Eye (tissue), 1 donor: Measurements from ENCODE around the gene SH3RF1.
A peak's percentile ranks its signal among the peaks of the same experiment; 100 is the strongest.

ENCODE experiments used
- DNase-seq: peaks from one replicate; pipeline ENCODE4 v3.0.0-alpha.2; 2015

SH3RF1 gene

DNA sequence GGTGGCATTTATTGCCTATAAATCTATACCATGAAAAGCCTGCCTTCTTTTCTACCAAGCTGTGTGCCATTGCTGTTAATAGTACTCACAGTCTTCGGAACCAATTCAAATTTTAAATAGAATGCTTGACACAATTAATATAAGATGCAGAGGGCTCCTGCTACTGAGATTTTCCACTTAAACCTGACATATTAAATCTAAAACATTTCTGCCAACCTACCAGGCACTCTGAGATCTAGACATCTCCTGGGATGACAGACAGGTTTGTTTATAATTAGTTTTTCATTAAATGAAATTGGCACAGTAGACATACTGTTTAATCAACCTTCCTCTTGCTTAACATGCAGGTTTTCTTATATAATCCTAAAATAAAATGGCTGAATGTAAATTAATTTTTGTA, 143.4 kb downstream of the SH3RF1 start:
- DNase-seq = no peak

GRCh38 chr4:169124661-169125060, 146.1 kb downstream of the SH3RF1 start:
- DNase-seq = no peak

DNA sequence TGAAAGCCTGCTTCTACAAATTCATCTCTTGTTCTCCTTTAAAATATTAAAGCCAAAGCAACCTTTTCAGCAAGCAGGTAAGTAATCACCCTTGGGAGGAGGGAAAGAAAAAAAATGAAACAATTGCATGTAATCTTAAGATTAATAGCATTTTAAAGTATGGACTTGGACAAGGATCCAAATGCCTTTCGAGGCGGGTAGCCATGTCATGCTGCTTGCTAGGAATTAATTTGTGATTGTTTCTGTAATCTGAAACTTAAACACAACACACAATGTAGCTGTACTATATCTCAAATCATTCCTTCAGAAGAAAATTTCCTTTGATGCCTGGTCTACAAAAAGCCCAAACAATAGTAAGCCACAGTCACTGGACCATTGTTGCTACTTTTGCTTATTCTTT, 148.3 kb downstream of the SH3RF1 start:
- DNase-seq = no peak

DNA sequence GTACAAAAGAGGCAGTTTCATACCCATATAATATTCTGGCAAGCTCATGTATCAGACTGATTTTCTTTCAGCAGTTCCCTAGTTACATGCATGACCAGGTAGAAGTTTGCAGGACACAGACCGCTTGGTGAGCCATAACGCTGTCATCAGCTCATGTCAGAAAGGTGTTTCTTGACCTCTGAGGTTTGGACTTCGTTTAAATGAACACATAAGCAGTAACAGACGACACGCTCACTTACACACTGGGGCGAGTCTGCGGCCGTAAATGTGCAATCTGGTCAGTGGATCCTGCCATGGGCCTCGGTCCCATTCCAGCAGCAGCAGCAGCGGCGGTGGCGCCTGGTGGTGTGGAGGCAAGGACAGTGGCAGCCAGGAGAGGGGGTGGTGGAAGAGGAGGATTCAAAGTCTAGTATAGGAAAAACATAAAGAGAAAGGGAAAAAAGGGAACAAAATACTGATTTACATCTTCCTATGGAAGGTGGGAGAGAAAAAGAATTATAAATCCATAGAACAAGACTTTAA, 148.8 kb downstream of the SH3RF1 start:
- DNase-seq = no peak

DNA sequence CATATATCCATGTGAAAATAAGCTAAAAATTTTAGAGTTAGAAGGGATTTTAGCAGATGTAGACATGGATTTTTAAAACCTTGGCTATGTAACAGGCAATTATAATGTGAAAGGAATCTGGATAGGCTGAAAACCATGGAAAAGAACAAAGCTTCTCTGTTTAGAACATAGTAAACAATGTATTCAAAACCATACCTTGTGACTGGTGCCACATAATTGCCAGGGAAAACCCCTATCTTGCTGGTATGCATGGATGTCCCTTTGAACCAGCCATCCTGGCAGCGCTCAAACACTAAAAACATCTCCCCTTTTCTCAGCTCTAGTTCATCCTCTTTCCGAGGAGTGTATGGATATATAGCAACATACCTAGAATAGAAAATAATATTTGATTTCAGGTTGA, 150.1 kb downstream of the SH3RF1 start:
- no peak for DNase-seq

DNA sequence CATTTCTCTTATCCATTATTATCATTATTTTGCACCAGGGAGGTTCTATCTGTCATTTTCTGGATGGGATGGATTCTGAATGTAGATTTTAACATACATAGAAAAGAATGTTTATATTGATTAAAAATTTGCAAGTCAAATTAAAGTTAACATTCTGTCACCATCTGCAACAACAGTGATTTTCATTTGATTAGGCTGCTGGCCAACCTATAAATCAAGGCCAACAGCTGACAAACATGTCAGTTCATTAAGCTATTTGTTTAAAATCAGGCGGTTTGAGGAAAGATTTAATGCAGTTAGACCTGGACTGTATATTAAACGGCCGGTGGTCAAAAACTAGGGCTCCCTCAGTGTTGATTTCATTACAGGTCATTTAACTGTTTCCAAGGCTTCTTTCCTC, 151.2 kb downstream of the SH3RF1 start:
- no peak for DNase-seq

DNA sequence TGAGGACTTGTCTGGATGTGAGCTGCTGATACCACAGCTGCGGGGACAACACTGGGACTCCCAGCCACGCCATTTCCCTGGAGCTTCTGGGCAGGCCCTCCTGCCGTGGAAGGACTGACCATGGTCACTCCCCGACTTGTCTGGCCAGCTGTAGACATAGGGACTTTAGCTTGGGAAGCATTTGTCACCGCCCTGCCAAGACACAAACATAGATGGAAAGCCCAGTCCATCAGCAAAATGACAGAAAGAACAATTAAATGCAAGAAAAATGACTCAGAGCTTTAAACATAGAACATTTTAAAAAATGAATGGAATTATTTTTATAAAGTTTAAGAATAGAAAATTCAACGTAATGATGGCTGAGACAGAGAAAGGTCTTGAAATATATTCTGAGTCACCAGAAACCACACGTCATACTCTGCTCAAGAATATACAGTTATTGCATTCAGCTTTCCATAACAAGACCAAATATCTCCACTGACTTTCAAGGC, 153.1 kb downstream of the SH3RF1 start:
- no peak for DNase-seq

DNA sequence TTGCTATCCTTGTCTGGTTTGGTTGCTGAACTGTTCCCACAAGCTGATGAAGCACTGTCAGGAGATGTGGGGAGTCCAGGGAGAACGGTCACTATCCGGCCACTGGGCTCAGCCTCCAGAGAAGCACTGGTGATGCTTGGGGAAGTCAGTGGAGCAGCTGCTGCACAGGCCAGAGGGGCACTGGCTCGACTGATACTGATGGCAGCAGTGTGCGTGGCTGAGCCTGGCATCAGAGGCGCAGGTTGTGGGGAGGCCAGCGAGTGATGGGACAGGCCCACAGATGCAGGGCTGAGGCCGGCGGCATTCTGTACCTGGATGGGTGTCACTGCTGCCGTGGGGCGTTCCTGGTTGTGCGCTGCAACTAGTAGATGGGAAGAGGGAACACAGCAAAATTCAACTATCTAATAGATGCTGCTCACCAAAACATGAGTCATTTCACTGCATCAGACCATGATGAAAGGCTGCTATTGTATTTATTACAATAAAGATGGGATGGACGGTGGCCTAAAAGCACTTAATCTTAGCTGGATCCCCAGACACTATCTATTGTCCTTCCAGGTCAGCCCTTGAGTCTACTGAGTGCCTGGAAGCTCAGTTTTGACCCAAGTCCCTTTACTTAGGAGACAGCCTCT, 154.4 kb downstream of the SH3RF1 start:
- no peak for DNase-seq

GRCh38 chr4:169115897-169116254, 154.9 kb downstream of the SH3RF1 start:
- no peak for DNase-seq

GRCh38 chr4:169115144-169115896, 155.4 kb downstream of the SH3RF1 start:
- no peak for DNase-seq

DNA sequence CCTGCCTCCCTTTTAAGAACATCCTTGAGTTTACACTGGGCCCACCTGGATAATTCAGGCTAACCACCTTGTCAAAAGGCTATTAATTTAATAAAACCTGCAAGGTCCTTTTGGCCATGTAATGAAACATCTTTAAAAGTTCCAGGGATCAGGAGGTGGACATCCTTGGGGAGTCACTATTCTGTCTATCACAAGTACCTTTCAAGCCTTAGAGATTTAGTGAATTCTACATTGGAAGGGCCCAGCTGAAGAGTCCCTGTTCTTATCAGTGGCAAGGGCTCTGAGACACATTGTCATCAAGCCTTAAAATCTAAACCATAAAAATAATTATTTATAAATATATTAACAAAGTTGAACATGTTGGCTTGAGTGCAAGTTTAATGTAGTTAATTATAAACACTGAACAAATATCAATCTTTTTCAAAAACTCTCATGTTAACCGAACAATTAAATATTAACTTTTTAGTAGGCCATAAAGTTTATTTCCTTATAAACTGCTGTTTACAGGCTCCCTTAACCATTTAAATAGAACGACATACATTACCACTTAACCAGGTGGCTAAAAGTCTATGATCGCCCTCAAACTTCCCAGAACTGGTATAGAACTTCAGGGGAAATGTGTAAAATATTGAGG, 156.3 kb downstream of the SH3RF1 start:
- no peak for DNase-seq

- no peak for DNase-seq
Measured at GRCh38 chr4:169110633-169111032, 160.1 kb downstream of the SH3RF1 start.

DNA sequence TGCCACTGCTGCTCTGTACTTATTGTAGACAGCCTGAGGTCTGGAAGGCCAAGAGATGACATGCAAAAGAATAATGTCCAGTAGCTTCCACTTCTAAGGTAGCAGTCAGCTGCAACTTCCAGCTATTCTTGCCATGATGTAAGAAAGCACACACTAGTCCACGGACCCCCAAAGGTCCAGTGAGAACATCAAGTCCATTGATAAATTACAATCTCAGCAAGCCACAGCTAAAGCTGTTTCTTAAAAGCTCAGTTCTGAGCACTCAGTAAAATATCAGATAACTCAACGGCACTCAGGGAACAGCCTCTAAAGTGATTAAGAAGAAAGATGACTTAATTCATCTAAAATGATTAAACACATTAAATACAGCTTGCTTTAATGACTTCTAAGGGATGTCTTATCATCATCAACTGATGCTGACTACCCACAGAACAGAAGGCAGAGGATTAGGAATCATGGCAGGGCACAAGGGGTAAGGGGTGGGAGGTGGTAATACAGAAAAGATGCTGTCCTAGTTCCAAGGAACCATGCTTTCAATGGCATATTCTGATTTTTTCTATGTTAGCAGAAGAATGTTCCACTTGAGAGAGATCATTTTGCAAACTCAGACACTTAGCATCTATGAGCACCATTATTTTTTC, 161.6 kb downstream of the SH3RF1 start:
- DNase-seq = no peak

DNA sequence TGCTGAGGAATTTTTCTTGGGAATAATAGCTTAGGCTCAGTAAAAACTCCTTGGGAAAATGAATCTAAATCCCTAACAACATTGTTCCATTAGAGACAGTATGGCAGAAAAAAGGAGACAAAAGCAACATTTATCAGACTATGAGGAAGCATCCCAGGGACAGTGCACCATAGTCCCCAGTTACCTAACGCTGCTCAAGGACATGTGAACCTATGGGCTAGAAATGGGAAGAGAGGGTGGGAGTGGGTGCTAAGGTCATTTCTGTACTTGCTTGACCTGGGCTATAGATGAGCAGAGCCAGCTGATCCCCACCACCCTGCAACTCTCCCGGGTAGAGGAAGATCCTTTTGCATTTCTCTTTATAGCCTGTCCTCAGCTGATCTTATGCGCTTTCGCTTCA, 162.5 kb downstream of the SH3RF1 start:
- DNase-seq = no peak

DNA sequence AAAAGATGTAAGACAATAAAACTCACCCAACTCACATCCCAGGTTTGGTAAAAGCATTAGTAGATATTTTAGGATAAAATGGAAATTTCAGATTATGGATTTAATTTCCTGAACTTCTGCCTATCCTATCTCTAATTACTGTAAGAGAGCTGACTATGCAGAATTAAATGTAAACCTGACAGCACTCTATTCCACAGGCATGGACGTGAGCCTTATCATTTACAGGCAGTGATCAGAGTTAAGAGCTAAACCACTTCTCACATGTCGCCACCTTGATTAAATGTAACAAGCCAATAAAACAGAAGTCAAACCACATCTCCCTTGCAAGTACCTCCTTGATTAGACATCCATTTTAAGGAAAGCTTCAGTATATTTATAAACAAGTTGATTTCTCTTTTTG, 163.2 kb downstream of the SH3RF1 start:
- no peak for DNase-seq

DNA sequence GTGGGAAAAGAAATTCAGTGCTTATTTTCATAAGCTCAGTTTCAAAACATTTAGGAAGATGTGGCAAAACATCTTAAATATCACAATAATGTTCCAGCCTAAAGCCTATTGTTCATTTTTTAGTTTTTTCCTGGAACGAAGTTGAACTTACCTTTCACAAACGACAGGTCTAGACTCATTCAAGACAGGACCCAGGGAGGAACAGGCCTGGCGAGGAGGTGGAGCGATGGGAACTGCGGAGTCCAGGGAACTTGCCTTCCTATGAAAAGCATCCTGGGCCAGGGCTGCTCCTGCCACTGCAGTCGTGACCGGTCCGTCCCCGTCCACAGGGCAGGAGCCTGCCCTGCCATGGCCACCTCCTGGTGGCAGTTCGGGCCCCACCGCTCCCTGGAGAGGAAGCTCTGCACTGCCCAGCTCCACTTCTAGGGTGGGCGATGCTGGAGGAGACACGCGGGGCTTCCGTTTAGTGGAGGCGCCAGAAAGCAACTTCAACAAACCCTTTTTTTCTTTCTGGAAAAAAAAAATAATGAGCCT, 164.0 kb downstream of the SH3RF1 start:
- DNase-seq = no peak

DNA sequence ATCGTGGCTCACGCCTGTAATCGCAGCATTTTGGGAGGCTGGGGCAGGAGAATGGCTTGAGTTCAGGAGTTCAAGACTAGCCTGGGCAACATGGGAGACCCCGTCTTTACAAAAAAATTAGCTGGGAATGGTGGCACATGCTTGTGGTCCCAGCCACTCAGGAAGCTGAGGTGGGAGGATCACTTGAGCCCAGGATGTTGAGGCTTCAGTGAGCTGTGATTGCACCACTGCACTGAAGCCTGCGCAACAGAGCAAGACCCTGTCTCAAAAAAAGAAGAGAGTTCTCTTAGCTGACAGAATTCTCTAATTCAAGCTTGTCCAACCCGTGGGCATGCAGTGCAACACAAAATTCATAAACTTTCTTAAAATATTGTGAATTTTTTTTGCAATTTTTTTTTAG, 165.1 kb downstream of the SH3RF1 start:
- DNase-seq = no peak

GRCh38 chr4:169103966-169104412, 166.8 kb downstream of the SH3RF1 start:
- peak; percentile 75 for DNase-seq

GRCh38 chr4:169102026-169102425, 168.7 kb downstream of the SH3RF1 start:
- peak; percentile 64 for DNase-seq

DNA sequence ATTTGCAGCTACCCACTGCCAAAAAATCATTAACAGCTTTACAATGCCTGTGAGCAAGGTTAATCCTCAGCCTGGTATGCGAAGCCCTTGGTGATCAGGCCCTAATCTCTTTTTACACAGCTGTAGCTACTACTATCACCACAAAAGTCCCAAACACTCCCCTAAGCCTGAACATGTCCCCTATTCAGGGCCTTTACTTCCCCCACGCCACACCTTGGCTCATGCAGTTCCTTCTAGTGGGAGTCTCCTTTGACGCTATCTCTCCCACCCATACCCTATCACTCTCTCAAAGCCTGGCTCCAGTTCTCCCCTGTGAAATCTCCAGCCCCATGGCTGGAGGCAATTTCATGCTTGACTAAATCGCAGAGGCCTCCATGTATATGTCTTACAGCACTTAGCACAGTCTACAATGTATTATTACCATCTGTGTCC, 170.1 kb downstream of the SH3RF1 start:
- DNase-seq = peak; percentile 82

GRCh38 chr4:169099771-169100180, 171.0 kb downstream of the SH3RF1 start:
- DNase-seq = peak; percentile 63

GRCh38 chr4:169098969-169099690, 171.6 kb downstream of the SH3RF1 start:
- DNase-seq = peak; percentile 19
